HG02884 (cell line): ENCODE results near the gene ASAP2.

ENCODE experiments used
- ATAC-seq: cut with Tn5 transposase; IDR thresholded peaks from one replicate; pipeline ENCODE4 v1.9.1; 2021; ENCODE audit warnings: mild to moderate bottlenecking, moderate library complexity; ENCODE audit not compliant: unreplicated experiment

Gene ASAP2

DNA sequence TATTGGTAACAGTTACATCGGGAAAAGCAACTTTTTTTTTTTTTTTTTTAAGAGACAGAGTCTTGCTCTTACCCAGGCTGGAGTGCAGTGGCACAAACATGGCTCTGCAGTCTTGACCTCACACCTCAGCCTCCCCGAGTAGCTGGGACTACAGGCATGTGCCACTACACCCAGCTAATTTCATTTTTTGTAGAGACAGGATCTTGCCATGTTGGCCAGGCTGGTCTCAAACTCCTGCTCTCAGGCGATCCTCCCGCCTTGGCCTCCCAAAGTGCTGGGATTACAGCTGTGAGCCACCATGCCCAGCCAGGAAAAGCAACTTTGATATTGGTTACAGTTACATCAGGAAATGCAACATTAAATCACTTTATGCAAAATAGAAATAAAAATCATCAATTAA lies 212.1 kb downstream of the ASAP2 start:
- ATAC-seq = no peak

DNA sequence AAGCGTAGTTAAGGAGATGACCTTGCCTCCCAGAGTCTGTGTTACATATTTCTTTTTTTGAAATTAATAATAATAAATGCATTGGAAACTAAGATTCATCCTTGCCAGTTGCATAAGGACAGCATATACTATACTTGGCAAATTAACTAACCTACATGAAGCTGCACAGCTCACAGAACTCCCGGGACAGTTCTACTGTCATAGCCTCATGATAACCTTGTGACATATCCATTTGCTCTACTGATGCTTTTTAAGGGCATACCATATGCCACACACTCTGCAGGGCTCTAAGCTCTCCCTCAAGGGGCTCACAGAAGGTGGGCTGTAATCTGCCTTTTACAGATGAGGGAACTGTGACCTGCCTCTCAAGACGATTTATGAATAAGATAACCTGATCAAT lies 212.9 kb downstream of the ASAP2 start:
- no peak for ATAC-seq

DNA sequence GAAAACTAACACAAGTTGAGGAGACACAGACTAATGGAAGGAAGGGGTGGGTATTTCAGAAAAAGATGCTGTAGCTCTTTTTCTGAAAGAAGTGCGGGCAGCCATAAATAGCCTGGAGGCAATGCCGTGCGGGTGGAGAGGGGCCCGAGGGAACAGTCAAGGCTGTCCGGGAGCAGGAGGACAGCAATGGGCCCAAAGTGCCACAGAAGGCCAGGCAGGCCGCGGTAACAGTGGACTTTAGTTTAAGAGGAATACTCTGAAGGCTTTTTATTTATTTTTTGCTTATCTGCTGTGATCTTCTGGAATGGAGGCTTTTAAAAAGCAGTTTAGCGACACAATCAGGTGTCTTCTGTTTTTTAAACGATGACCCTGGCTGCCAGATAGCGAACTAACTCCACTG lies 213.9 kb downstream of the ASAP2 start:
- no peak for ATAC-seq

DNA sequence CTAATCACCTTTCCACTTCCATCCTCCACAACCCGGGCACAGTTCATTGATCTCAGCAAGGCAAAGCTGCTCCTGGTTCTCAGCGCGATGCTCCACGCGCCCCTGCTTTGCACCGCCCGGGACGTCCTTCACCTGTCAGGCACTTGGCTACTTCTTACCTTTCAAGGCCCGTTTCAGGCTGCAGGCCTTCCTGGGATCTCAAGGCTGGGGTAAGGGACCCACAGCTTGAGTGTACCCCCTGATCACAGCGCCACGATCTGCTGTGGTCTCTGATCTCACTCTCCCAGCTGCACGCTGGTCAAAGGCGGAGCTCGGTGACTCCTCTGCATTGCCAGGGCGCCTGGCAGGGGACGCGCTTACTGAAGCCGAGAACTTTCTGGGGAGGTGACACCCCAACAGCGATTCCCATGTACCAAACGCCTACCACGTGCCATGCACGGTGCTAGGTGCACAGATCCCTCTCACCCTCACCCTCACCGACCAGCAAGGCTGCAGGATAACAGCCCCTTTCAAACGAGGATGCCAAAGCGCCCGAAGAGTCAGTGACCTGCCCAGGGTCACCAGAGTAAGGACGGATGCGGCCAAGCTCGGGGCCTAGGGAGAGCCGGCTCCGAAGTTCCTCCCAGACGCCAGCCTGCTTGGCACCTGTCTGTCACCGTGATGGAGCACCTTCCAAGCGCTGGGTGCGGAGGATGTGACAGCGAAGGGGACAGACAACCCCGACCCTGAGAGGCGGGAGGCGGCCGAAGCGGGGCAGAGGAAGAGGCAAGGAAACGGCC lies 215.9 kb downstream of the ASAP2 start:
- ATAC-seq = peak; percentile 20

DNA sequence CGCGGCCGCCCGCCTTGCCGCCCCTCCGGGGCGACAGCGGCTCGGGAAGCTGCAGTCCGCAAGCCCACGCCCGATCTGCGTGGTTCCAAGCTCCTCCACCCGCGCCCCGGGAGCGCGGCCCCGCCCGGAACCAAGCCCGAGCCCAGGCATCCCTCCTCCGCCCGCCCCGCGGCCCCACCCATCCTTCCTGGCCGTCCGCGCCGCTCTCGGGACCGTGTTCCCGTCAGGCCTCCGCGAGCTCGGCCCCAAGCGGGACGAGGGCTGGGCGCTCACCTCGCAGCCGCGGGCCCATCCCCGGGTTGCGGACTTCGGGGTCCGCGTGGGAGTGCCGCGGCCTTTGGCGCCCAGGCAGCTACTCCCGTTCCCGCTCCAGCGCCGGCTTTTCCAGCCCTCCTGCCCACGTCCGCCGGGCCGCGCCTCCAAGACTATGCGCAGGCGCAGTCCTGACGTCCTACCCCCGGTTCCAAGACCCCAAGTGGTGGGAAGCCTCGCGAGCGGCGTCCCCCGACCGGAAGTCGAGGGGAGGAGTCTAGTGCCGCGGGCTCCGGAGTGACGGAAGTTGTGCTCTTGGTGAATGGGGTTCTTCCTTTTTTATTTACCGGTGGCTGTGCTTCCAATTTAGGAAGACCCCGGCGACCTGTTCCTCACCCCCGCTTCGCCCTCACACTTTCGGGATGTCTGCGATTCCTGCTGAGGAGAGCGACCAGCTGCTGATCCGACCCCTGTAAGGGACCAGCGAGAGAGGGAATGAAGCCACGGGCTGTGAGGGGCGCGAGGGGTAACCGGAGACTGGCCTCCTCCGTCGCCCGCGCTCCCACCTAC lies 216.7 kb downstream of the ASAP2 start, which contains the start of the genes CPSF3 and ITGB1BP1:
CPSF3 (plus strand) TSS at position 555 of the 822 bp plus-strand sequence; CDS start at position 675, 120 bp downstream.
ITGB1BP1 (minus strand) TSS at position 429 of the 822 bp plus-strand sequence. CDS start 4,831 bp downstream, outside the sequence.
- ATAC-seq = peak; percentile 83

DNA sequence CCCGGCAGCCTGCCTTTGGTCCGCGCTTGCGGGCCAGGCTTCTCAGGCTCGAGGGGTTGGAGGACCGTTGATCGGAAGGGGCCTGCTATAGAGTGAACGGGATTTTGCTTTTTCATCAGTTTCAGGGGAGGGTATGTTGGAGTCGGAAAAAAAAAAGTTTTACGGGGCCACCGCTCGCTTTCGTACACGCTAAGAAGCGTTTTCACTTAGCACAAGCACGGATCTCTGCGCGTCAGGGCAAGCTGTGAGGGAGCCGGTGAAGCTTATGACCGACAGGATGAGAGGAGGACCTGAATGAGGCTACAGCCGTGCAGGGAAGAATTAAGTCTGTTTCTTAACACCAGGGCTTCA lies 217.3 kb downstream of the ASAP2 start:
- peak; percentile 8 for ATAC-seq

DNA sequence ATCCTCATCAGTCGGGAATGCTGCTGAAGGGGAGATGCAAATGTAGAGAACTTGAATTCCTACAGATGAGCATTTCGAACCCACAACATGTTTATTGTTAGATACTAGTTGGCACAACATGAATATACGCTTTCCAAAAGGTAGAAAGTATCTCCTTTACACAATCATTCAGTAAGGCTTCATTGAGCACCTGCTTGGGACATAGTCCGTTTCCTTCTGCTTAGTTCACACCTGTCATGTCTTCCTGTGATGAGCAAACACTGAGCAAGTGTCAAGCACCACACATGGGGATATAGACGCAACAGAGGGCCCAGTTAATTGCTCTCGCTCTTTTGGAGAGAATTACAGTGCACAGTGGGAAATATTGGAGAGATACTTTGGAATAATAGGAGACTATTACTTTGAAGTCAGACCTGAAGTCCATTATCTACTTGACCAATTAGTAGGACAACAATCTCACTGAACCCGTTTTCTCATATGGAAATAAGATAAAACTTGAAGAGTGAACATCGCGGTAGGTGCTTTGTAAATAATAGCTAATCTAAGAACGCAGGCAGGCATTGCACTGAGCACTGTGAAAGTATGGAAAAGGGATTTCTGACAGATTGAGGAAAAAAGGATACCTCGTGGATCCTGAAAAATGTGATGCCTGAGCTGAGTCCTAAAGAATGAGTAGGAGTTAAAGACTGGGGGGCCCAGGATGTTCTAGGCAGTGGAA lies 218.0 kb downstream of the ASAP2 start:
- ATAC-seq = no peak

DNA sequence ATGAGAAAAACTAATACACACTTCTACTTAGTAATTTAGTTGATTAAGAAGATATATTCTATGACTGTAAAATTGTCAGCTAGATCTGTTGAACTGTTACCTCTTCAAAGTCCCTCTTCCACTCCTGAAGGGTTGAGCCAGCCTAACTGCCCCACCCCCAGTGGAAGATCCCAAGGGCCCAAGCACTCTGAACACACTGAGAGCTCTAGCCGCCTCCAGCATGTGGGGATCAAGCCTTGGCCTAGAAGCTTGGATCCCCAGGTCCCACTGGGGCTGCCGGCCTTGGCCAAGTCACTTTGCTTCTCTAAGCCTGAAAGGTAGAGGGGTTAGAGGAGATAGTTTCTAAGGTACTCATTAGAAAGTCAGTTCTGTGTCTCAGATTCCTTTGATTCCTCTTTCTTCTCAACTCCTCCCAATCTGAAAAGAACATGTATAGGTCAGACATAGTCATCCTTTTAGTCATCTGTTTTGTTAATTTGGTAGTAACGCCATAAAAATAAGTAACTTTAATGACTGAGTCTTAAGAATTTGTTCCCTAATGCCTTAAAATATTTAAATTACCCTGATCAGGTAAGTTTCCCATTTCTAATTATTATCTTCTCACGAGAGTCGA lies 222.5 kb downstream of the ASAP2 start:
- ATAC-seq = no peak

DNA sequence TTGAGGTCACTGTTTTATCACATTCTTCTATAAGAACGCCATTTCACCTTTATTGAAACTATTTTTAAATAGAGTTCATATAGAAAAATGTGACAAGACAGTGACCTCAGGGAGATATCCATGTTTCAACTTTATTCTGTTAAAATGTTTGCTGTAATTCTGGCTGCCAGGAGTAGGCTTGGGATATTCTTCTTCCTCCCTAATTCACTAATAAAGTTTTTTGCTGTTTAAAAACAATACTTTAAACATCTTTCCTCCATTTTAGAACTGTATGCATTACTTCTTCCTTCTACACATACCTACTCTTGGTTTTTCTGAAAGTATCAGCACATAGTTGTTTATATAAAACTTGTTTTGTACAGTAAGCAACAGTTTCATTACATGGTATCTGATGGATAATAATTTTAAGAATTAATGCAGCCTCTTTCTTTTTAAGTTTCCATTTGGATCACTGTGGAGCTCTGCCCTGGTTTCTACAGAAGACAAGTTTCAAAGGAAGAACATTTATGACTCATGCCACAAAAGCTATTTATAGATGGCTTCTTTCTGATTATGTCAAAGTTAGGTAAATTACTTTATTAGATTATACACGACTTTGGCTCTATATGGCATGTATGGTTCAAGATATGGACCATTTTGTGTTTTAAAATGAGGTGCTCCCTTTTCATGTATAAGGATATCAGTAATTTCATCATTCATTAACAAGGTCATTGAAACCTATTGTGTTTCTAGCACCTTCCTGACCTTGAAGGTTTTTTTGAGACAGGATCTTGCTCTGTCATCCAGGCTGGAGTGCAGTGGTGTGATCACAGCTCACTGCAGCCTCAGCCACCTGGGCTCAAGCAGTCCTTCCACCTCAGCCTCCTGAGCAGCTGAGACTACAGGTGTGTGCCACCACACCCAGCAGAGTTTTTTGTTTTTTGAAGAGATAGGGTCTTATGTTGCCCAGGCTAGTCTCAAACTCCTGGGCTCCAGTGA lies 224.0 kb downstream of the ASAP2 start:
- no peak for ATAC-seq

DNA sequence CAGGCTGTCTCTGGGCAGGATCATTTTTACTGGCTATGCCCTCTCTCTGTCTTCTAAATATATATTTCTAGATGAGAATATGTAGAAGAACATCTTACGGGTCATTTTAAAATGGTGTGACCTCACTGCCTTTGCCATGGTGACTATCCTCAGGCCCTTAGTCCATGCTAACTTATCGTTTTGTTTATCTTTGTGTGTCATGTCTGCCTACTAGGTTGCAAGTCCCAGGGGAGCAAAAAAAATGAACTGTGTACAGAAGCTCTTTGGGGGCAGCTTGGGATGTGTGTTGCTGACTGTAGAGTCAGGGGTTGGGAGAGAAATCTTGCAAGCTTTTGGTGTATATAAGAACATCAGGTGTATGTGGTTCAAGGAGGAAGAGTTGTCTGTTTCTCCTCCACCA lies 227.9 kb downstream of the ASAP2 start:
- ATAC-seq = no peak

DNA sequence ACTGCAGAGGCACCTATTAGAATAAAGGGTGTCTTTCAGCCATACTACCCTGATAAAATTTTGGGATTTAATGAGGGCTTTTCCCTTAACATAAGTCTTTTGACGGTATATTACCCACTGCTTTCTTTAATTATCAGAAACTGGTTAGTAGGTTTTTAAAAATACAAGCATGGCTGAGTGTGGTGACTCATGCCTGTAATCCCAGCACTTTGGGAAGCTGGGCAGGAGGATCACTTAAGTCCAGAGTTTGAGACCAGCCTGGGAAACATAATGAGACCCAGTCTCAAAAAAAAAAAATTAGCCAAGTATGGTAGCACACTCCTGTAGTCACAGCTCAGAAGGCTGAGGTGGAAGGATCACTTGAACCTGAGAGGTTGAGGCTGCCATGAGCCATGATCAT lies 232.9 kb downstream of the ASAP2 start:
- ATAC-seq = no peak

DNA sequence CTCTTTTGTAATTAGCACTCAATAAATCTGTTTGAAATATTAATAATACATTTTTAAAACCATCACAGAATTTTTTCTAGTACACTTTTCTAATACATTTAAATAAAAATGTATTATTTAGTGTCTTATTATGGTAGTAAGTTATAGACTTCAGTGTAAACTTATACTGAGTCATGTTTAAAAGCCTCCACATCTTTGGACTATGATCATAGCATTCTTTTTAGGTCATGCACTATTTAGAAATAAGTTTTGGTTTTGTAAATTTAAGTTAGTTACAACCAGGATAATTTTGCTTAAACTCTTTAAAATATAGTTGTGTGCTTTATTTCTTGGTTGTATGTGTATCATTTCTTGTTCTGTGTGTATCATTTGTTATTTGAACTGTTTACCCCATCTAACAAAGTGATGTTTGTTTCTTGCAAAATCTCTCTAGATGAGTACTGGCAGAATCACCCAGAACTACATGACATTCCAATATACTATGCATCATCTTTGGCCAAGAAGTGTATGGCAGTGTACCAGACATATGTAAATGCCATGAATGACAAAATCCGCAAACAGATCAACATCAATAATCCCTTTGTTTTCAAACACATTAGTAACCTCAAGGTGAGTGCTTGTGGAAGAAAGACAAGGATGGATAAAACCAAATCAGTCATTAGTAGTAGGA lies 233.6 kb downstream of the ASAP2 start:
- no peak for ATAC-seq

DNA sequence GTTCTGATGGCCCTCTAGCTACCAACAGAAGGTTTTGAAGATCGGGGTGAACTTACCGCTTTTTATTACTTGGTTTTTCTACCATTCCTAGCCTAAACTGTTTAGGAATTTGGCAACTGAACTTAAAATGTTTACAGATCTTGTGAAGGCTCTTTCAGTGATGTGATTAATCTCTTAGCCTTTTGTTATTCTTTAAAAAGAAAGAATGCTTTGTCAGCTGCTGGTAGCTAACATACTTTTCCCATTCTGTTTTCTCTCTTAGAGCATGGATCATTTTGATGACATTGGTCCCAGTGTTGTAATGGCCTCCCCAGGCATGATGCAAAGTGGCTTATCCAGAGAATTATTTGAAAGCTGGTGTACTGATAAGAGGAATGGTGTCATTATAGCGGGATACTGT lies 234.9 kb downstream of the ASAP2 start:
- no peak for ATAC-seq

DNA sequence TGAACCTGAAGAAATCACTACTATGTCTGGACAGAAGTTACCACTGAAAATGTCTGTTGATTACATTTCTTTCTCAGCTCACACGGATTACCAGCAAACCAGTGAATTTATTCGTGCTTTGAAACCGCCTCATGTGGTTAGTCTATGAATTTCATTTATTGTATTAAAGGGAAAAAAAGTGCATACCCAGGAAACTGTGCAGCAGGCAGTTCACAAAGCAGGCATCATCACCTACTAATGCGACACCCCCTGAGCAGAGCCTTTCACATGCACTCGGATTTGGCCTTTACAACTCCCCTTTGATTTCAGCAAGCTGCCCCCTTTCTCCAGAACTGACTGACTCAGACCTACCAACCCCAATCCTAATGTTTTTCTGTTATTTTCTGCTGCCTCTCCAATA lies 236.9 kb downstream of the ASAP2 start:
- ATAC-seq = no peak

DNA sequence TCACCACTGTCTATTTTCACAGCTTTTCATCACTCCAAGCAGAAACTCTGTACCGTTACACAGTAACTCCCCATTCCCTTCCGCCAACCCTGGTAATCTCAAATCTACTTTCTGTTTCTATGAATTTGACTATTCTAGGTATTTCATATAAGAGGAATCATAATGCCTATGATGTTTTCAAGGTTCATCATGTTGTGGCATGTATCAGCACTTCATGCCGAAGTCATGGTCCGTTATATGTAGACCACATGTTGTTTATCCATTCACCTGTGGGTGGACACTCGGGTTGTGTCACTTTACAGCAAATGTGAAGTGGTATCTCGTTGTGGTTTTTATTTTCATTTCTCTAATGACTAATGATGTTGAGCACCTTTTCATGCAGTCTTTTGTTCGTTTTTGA lies 238.5 kb downstream of the ASAP2 start:
- no peak for ATAC-seq

DNA sequence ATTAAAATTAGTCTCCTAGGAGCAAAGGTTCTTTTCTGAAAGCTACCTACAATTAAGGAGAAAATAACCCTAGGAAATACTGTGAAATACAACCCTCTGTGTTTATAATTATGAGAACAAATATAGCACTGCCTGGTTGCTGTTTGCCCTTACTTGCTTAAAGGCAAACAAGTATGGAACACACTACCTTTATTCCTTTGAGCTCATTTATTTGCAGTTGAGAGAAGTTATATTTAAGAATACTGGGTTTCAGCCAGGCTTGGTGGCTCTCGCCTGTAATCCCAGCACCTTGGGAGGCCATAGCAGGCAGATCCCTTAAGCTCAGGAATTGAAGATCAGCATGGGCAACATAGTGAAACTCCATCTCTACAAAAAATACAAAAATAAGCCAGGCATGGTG lies 244.6 kb downstream of the ASAP2 start:
- ATAC-seq = no peak
